ENCODE data around the gene DEDD2.

GRCh38 chr19:42249769-42250168 is 32.3 kb upstream of the DEDD2 start:
- TF ChIP-seq CTCF (IDR thresholded peaks at IDR 0.05; ENCODE audit: poor library complexity, severe bottlenecking) (no peak), RAD21 (conservative IDR thresholded peaks at IDR 0.05) (no peak), SMC3 (conservative IDR thresholded peaks at IDR 0.05; ENCODE audit: poor library complexity) (no peak), EZH2 (IDR thresholded peaks at IDR 0.05; ENCODE audit: borderline replicate concordance, insufficient read depth, low read length, poor library complexity, severe bottlenecking) (no peak), TAF1 (IDR thresholded peaks at IDR 0.05; ENCODE audit: low read depth) (no peak), REST (IDR thresholded peaks at IDR 0.05; ENCODE audit: borderline replicate concordance) (no peak), POLR2AphosphoS5 (IDR thresholded peaks at IDR 0.05) (no peak), MXI1 (conservative IDR thresholded peaks at IDR 0.05; ENCODE audit: poor library complexity, severe bottlenecking) (no peak), EP300 (conservative IDR thresholded peaks at IDR 0.05; ENCODE audit: poor library complexity, severe bottlenecking) (no peak)
